ENCODE measurements around the gene CAMK1D.

The CAMK1D gene

GRCh38 chr10:12828736-12829135 is 479.4 kb downstream of the CAMK1D start:
- no peak for DNase-seq (ENCODE audit: low read depth)

DNA sequence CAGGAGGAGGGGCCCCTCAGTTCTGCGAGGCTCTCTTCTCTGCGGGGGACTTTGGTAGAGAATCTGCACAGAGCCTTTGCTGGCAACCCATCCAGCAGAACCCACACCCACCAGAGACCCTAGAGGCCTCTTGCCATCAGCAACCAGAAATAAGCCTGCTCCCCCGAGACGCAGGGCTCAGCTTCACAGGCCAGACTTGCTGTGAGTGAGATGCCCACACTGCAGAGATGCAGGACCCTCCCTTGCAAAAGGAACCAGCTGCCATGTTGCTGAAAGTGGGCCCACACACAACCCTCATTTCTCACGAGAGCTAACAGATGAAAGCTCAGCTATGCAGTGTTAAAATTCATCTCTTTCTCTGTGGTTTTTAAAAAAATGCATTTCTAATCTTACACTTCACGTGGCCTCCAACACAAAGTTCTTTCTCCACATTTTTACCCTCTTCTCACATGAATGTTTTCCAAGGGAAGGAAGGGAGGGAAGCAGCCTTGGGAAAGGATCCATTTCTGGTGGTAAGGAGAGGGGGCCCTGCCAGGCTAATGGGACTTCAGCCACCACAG is 480.6 kb downstream of the CAMK1D start:
- no peak for DNase-seq (ENCODE audit: low read depth)

DNA sequence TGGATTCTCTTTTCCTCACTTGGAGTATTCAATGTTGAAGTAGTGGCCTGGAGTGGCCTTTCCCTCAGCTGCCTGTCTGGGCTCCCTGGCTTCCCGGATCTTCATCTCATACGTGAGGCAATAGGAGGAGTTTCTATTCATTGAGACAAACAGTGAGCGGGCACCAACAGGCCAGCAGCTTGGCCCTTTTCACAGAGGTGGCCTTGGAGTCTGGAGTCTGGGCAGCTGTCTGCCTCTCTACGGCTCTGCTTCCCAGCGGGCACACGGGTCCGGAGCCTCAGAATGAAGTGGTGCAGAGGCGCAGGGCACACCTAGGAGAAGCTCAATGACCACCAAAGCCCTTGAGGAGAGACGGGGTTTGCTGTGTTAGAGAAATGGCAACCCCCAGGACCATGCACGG is 482.7 kb downstream of the CAMK1D start:
- no peak for DNase-seq (ENCODE audit: low read depth)

- DNase-seq (ENCODE audit: low read depth), result no peak
Observed at GRCh38 chr10:12833451-12833850, 484.1 kb downstream of the CAMK1D start.

DNA sequence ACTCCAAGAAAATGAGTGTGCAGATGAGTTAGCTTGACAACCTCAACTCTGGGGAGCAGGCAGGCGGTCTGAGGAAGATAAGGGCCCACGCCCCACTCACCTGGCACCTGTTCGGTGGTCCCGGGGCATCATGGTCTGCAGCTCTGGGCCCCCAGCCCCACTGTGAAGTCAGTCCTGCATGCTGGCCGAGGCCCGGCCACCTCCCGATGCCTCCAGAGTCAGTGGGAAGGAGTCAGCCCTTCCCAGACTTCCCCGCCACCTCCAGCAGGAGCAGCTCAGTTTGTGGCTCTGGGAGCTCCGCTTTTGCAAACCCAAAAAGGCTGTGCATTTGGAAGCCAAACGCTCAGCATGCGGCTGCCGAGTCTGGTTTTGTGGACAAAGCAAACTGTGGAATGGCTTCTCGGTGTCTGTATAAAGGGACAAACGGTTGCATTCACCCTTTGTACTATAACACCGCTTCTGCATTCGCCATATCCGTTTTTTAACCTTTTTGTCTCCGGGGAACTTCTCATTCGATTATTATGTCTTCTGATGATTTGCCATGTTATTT is 484.8 kb downstream of the CAMK1D start:
- DNase-seq (ENCODE audit: low read depth), result no peak

DNA sequence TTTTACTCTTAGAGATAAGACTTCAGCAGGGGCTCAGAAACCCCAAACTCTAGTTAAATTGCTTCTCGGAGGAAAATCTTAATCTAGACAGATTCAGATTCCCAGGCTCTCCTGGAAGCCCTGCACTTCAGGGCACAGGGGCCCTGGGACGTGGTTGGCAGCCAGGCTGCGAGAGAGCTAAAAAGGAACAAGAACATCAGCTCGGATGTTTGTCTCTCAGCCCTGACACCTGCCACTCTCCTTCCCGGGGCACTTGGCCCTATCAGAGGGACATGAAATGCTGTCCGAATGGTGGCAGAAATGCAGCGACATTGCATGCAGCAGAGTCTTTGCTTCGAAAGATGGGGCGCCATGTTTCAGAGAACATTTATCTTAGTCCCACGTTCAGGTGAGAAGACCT is 485.4 kb downstream of the CAMK1D start:
- no peak for DNase-seq (ENCODE audit: low read depth)

- DNase-seq (ENCODE audit: low read depth), result no peak
Observed at GRCh38 chr10:12835709-12836108, 486.4 kb downstream of the CAMK1D start.

DNA sequence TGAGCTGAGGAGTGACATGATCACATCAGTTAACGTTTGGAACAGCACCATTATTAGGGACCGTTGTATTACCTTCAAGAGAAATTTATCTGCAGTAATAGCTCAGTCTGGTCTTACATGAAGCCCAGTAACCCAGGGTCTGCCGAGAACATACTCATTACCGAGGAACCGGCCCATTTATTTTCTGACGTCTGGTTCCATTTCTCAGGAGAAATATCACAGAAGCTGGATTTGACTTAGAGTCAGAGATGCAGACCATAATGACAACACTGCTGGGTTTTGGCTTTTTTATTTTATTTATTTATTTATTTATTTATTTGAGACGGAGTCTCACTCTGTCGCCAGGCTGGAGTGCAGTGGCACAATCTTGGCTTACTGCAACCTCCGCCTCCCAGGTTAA is 489.0 kb downstream of the CAMK1D start:
- DNase-seq (ENCODE audit: low read depth), result no peak

DNA sequence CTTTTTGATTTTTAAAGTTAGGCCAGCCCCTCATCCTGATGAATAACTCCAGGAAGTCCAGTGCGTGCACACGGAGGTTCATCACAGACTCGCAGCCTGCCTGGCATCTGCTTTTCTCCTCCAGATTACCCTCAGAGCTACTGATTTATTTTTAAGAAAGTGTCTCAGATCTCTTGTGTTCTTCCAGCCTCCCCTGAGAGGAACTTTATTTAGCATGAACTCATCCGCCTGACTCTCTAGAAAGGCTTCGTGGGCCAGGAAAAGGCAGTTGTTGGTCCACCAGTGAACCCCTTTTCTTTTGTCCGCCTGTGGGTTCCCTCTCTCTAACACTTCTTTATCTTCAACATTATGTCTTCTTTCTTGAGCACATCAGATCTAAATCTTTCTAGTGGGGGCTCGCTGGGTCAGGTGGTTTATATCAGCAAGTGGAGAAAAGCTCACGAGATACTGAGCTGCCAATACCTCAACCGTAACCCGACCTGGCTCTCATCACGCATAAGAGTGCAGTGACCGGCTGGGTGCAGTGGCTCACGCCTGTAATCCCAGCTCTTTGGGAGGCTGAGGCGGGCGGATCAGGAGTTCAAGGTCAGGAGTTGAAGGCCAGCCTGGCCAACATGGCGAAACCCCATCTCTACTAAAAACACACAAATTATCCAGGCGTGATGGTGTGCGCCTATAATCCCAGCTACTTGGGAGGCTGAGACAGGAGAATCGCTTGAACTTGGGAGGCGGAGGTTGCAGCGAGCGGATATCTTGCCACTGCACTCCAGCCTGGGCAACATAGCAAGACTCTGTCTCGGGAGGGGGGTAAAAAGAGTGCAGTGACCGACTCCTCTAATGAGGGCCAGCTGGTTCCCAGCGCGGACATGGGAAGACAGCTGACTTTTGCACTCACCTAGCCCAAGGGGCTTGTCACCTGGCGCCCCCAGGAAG is 489.9 kb downstream of the CAMK1D start:
- no peak for DNase-seq (ENCODE audit: low read depth)

DNA sequence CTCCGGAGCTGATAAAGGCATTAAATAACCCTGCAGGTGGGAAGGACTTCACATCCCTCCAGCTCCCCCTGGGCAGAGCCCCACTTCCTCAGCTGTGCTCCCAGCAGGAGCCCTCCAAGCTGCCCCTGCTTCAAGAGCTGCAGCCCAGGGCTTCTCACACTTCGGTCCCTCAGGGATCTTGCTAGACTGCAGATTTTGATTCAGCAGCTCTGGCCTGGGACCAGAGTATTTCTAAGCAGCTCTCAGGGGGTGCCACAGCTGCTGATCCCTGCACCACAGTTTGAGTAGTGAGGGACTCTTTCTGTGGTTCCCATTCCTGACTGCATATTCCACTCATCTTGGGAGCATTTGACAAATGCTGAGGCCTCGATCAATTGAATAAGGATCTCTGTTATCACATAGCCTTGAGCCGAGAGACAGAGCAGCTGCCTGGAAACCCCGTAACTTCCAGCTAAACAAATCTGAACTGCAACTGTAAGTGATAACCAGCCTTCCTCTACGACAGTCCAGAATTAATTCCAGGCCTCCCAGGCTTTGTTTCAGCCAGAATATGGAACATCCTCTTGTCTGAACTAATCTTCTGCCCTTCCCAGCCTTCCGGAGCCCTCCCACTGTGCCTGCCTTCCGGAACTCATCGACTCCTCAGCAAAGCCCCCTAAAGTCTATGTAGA is 490.7 kb downstream of the CAMK1D start:
- no peak for DNase-seq (ENCODE audit: low read depth)

- no peak for DNase-seq (ENCODE audit: low read depth)
Observed at GRCh38 chr10:12841426-12841825, 492.1 kb downstream of the CAMK1D start.

- no peak for DNase-seq (ENCODE audit: low read depth)
Observed at GRCh38 chr10:12841826-12842225, 492.5 kb downstream of the CAMK1D start.

DNA sequence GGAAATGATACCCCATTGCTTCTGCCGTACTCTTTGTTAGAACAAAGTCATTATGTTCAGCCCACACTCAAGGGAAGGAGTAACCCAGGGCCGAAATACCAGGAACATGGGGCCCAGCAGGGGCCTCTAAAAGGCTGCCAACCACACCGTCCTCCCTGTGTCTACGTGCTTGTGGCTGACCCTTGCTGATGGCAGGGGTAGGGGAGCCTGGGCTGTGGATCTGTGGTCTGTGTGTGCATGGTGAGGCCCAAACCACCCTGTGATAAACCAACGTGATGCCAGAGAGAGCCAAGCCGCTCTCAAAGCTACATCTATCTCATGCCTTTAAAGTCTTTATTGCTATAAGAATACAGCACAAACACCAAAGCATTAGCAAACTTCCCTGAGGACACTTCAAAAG is 493.0 kb downstream of the CAMK1D start:
- DNase-seq (ENCODE audit: low read depth), result no peak

GRCh38 chr10:12843296-12843945 is 494.1 kb downstream of the CAMK1D start:
- DNase-seq (ENCODE audit: low read depth), result no peak

GRCh38 chr10:12844811-12845483 is 495.6 kb downstream of the CAMK1D start:
- DNase-seq (ENCODE audit: low read depth), result no peak

GRCh38 chr10:12846718-12847117 is 497.4 kb downstream of the CAMK1D start:
- no peak for DNase-seq (ENCODE audit: low read depth)

DNA sequence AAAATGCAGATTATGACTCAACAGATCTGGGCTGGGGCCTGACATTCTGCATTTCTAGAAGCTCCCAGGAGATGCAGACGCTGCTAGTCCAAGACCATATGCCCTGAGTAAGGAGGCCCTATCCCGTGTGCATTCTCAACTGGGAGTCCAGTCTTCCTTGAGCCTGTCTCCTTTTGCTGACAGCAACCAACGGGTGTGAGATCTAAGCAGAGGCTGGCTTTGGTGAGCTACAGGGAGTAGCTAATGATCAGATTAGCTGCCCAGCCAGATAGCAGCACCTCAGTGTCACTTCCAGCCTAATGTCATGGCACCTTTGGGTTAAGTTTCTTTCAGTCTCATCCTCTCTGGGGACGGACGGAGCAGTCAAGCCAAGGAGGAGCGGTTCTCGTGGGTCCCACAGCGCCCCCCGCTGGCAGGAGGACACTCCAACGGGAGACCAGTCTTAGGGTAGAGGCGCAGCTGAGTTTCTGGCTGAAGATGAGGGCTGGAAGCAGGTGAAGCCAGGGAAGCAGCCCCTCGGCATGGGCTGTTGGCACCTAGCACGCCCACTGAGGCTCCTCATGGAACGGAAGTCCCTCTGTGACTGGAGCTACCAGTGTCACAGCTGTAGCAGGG is 498.1 kb downstream of the CAMK1D start:
- no peak for DNase-seq (ENCODE audit: low read depth)

DNA sequence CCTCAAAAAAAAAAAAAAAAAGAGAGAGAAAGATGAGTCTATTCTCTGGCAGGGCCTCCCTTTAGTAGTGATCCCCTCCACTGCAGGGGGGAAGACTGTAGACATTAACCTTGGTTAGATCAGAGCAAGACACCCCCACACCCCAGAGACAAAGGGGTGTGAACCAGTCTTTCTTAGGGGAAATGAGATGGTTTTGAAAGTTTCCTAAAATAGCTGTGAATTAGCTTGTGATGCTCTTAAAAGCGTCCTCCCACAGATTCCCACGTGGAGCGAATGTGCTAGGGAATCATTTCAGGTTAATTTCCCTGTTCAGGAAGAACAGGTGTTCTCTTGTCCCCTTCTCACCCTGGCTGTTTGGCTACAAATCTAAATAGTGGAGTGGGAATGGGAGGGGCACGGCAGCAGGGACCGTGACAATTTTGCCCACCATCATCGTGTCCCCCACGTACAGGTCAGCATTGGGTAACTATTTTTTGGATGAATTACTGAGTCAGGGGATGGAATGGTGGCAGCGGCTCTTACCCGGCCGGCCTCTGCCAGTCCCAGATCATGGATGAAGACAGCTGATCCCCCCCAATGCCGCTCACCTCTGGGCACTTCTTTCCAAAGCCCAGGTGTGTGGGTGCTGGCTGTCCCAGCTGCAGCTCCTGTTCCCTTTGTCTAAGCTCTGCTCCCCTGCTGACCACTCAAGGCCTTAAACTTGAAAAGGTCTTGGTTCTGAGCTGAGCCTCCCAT is 499.3 kb downstream of the CAMK1D start:
- DNase-seq (ENCODE audit: low read depth), result no peak

- DNase-seq (ENCODE audit: low read depth), result no peak
Observed at GRCh38 chr10:12849319-12850181, 500.2 kb downstream of the CAMK1D start.

DNA sequence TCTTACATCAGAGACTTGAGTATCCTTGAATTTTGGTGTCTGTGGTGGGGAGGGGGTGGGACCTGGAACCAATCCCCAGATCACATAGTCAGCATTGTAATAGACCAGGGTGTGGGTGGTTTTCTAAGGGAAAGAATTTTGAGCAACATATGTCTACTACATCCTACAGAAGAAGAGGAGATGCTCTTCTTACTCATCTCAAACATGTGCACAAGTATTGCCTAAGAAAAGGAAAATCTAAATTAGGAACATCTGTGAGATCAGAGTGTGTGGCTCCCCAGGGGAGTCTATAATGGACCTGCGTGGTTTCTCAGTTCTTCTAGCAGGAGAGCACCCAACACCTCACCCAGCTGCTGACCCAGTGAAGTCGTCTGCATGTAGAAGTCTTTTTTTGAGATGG is 503.3 kb downstream of the CAMK1D start:
- DNase-seq (ENCODE audit: low read depth), result no peak
